Heart right ventricle (tissue), 16 donors: Measurements from ENCODE around the gene SCN7A. TPM values are rescaled to one million over a fixed set of nuclear protein-coding genes. Genes with fewer than 3 reads are reported as not detected.

Source experiments
- ATAC-seq, 8 donors: fragments of 200-7000 bp; cut with Tn5 transposase; one replicate each; pipeline ENCODE4 v1.9.1; 2020; ENCODE audit warnings: mild to moderate bottlenecking in 8 of 8, moderate library complexity in 8 of 8, moderate number of reproducible peaks in 1 of 8
- DNase-seq, 2 donors: peaks; one replicate each; pipeline ENCODE4 v3.0.0-alpha.2; 2020
- H3K27ac ChIP-seq, 10 donors: fragments of 200-600 bp; sonication (generic) in 2 of 10; one replicate each; pipeline versions ENCODE4 v1.5.0 to v1.8.0; 2020 to 2022; ENCODE audit warnings: mild to moderate bottlenecking in 3 of 10
- H3K27me3 ChIP-seq, 7 donors: fragments of 200-600 bp; one replicate each; pipeline ENCODE4 v1.8.0; 2021 to 2022; ENCODE audit warnings: mild to moderate bottlenecking in 2 of 7
- H3K36me3 ChIP-seq, 9 donors: fragments of 200-600 bp; sonication (generic) in 1 of 9; one replicate each; pipeline versions ENCODE4 v1.5.0 to v1.8.0; 2020 to 2022; ENCODE audit warnings: mild to moderate bottlenecking in 2 of 9
- H3K4me1 ChIP-seq, 9 donors: fragments of 200-600 bp; sonication (generic) in 1 of 9; one replicate each; pipeline versions ENCODE4 v1.5.0 to v1.8.0; 2020 to 2022; ENCODE audit warnings: mild to moderate bottlenecking in 4 of 9
- H3K4me3 ChIP-seq, 10 donors: fragments of 200-600 bp; sonication (generic) in 2 of 10; one replicate each; pipeline versions ENCODE4 v1.5.0 to v1.8.0; 2020 to 2022; ENCODE audit warnings: mild to moderate bottlenecking in 7 of 10, moderate library complexity in 2 of 10
- H3K9me3 ChIP-seq, 11 donors: fragments of 200-600 bp in 10 of 11; sonication (generic) in 2 of 11; one replicate each; pipeline versions ENCODE4 v1.5.0 to v1.8.0; 2013 to 2022; ENCODE audit warnings: mild to moderate bottlenecking in 2 of 11, control low read depth in 1 of 11, moderate library complexity in 1 of 11
- WGBS, 2 donors: extraction: QIAGEN DNeasy Blood & Tissue Kit; methylation state at CpG; one replicate each; pipeline ENCODE4 v1.1.7; 2013; ENCODE audit warnings: inconsistent platforms in 1 of 2; 5-methylcytosine and 5-hydroxymethylcytosine counted together
- intact Hi-C, 10 donors: fragments of 100-400 bp; cut with DNase I; formaldehyde crosslinking; loops; one replicate each; pipeline versions ENCODE4 v1.11.1 to v1.14.2; 2022
- polyA plus RNA-seq, 2 donors: library from polyadenylated mRNA; stranded (reverse); fragments of 200-250 nt; gene quantifications; one replicate each; pipeline ENCODE4 v1.2.3, GENCODE V29; 2013
- total RNA-seq, 10 donors: library from RNA; stranded (reverse); fragmentation: NEBNext Ultra II Directional in 3 of 10; extraction: Animal tissue kit (Norgen Biotek cat#: 25700) in 3 of 10; gene quantifications; one replicate each; pipeline versions ENCODE4 v1.2.1 to v1.2.4, GENCODE V29; 2021 to 2023
- TF ChIP-seq, protein P1 (sequence below), 9 donors: fragments of 200-600 bp; sonication (generic) in 2 of 9; IDR thresholded peaks; one replicate each; pipeline versions ENCODE4 v1.5.0 to v1.8.0; 2021 to 2022; ENCODE audit warnings: antibody characterized with exemption in 9 of 9, mild to moderate bottlenecking in 5 of 9, moderate library complexity in 1 of 9
- donor health status: Arrhythmogenic right ventricular cardiomyopathy.
- donor health status: ischemic (EF 13 %, LVEDD 7.1; RV severe dilation, severe dysfunction).
- donor health status: healthy with polysubstance abuse.
- donor health status: DM: no; HTN: yes; CAD: no.
- donor health status: DM: no; HTN: no; CAD: no.
- donor health status: ischemic (EF 25% LVEDD 6.9; RV normal size, moderate dysfunction).
- donor health status: ischemic (EF 25% LVEDD 5.7; RV mildly dilated, moderate dysfunction).
- donor health status: healthy.
- donor health status: DM: yes; HTN: yes; CAD: no.
- donor health status: Ischemic cardiomyopathy.
- donor health status: ischemic (EF 35%, LVEDD 5.7; RV mildly dilated, moderate dysfunction).
- donor health status: nonischemic (EF 11% LVEDD 7.7; RV severe dilation, severe dysfunction).
- donor health status: DM: yes; HTN: yes; CAD: no.
- donor health status: PGD.
- donor health status: ischemic (EF 29% LVEDD 5.4; RV normal size, mild dysfunction).
- donor health status: nonischemic (EF 23%, LVEDD 6.1; RV moderate dilation, normal function).

The SCN7A gene
- total and polyA plus RNA-seq, 12 donors, result 2.4 to 31.2 (median 15.4) TPM

DNA sequence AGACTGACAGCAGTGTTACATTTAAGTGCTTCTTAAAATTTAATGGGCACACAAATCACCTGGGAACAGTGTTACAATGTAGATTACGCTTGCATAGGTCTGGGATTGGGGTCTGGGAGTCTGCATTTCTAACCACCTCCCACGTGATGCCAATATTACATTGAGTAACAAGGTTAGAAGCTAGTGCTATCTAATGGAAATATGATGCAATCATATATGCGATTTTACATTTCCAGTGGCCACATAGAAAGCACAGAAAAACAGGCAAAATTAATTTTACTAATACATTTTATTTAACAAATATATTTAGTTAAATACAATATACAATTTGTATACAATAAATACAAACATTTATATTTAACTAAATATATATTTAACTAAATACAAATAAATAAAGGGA, 53.7 kb downstream of the SCN7A start:
- no peak for ATAC-seq
- intact Hi-C loops, result no loop called here
- TF ChIP-seq, protein P1, sequence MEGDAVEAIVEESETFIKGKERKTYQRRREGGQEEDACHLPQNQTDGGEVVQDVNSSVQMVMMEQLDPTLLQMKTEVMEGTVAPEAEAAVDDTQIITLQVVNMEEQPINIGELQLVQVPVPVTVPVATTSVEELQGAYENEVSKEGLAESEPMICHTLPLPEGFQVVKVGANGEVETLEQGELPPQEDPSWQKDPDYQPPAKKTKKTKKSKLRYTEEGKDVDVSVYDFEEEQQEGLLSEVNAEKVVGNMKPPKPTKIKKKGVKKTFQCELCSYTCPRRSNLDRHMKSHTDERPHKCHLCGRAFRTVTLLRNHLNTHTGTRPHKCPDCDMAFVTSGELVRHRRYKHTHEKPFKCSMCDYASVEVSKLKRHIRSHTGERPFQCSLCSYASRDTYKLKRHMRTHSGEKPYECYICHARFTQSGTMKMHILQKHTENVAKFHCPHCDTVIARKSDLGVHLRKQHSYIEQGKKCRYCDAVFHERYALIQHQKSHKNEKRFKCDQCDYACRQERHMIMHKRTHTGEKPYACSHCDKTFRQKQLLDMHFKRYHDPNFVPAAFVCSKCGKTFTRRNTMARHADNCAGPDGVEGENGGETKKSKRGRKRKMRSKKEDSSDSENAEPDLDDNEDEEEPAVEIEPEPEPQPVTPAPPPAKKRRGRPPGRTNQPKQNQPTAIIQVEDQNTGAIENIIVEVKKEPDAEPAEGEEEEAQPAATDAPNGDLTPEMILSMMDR (IDR thresholded peaks at IDR 0.05), result no peak

DNA sequence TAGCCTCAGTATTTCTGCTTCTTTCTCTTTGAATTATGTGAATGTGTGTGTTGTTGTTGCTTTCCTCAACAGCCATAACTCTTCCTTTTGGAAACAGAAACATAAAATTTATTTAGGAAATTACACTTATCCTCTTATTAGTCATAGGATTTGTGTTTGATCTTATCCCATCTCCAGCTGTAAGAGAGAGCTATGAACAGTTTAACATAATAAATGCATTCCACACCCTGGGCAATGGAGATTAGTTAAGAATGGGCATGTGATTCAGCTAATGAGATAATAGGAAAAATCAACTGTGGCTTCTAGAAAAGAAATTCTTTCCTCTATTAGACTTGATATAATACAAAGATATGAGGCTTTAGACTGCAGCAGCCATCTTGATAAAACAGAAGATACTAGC, 55.0 kb downstream of the SCN7A start:
- H3K4me1 ChIP-seq, result no peaks in the 10 kb centered on the region
- H3K36me3 ChIP-seq, result peaks cover 0 to 29% (median 0%) of the 10 kb centered on the region in 9 donors
- ATAC-seq (no peak), DNase-seq (no peak)
- no peak overlapping the region for H3K27ac ChIP-seq
- no peaks in the 10 kb centered on the region for H3K27me3 ChIP-seq
- intact Hi-C loops, result no loop called here
- peaks cover 0 to 5% (median 0%) of the 10 kb centered on the region in 11 donors for H3K9me3 ChIP-seq
- no peak overlapping the region for H3K4me3 ChIP-seq
- TF ChIP-seq, protein P1 (IDR thresholded peaks at IDR 0.05), result no peak

More for the DNA sequence above, 53.7 kb downstream of the SCN7A start:
- Histone ChIP-seq H3K4me1 (no peaks in the 10 kb centered on the region), H3K27ac (no peak overlapping the region), H3K36me3 (peaks cover 0 to 29% (median 0%) of the 10 kb centered on the region in 9 donors), H3K27me3 (no peaks in the 10 kb centered on the region), H3K9me3 (peaks cover 0 to 5% (median 0%) of the 10 kb centered on the region in 11 donors), H3K4me3 (no peak overlapping the region)
- 81 to 91% methylated on average over 3 of the region's 3 CpGs for WGBS, 2 donors
- no peak for DNase-seq

DNA sequence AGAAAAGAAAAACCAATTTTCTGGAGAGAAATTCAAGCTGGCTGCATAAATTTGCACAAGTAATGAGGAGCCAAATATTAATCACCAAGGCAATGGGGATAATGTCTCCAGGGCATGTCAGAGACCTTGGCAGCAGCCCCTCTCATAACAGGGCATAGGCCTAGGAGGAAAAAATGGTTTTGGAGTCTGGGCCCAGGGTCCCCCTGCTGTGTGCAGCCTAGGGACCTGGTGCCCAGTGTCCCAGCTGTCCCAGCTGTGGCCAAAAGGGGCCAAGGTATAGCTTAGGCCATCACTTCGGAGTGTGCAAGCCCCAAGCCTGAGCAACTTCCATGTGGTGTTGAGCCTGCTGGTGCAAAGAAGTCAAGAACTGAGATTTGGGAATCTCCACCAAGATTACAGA, 57.1 kb downstream of the SCN7A start:
- Histone ChIP-seq H3K4me1 (no peaks in the 10 kb centered on the region), H3K27me3 (no peaks in the 10 kb centered on the region), H3K36me3 (peaks cover 0 to 13% (median 0%) of the 10 kb centered on the region in 9 donors), H3K9me3 (peaks cover 0 to 5% (median 0%) of the 10 kb centered on the region in 11 donors), H3K4me3 (no peak overlapping the region), H3K27ac (no peak overlapping the region)
- intact Hi-C loops, result no loop called here
- ATAC-seq, result peak in 1 of 8 donors; percentile 51
- WGBS, 2 donors, result 85 to 100% methylated on average over 1 of the region's 1 CpG
- no peak for DNase-seq
- TF ChIP-seq, protein P1 (IDR thresholded peaks at IDR 0.05), result no peak

DNA sequence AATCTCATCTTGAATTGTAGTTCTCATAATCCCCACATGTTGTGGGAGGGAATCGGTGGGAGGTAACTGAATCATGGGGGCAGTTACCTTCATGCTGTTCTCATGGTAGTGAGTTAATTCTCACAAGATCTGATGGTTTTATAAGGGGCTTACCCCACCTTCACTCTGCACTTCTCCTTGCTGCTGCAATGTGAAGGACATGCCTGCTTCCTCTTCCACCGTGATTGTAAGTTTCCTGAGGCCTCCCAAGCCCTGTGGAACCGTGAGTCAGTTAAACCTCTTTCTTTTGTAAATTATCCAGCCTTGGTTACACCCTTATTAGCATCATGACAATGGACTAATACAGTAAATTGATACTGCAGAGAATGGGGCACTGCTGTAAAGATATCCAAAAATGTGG, 57.9 kb downstream of the SCN7A start:
- TF ChIP-seq, protein P1 (IDR thresholded peaks at IDR 0.05), result no peak
- Histone ChIP-seq H3K4me1 (no peaks in the 10 kb centered on the region), H3K9me3 (peaks cover 0 to 5% (median 0%) of the 10 kb centered on the region in 11 donors), H3K36me3 (peaks cover 0 to 7% (median 0%) of the 10 kb centered on the region in 9 donors), H3K4me3 (no peak overlapping the region), H3K27ac (no peak overlapping the region), H3K27me3 (no peaks in the 10 kb centered on the region)
- ATAC-seq (no peak), DNase-seq (no peak)
- intact Hi-C loops, result no loop called here
- WGBS, 2 donors, result 59 to 64% methylated on average over 3 of the region's 3 CpGs
